ENCODE results near the gene IVD. TPM values are rescaled to one million over a fixed set of nuclear protein-coding genes. Genes with fewer than 3 reads are reported as not detected.
A peak's percentile ranks its signal among the peaks of the same experiment; 100 is the strongest.

IVD gene
- total and polyA plus RNA-seq, 8 donors = 23.8 to 41.3 (median 30.1) TPM

DNA sequence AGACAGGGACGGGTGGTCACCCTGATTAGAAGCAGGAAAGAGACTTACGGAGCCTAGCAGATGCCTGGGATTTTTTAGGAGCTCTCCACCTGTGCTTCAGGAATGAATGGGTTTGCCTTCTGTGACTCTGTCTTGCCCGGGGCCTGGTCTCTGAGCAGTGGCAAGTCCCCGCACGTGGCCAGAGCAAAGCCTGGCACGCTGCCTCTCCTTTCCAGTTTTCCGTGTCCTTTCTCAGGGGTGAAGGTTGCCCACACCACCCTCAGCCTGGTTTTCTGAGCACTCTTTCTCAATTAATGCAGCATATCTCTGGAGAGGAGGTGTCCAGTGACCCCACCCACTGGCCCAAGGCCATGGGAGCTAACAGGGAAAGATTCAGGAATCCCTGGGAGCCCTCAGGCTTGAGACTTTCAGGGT is 50.7 kb downstream of the IVD start:
- Histone ChIP-seq H3K27me3 (no peaks in the 10 kb centered on the region), H3K9me3 (no peaks in the 10 kb centered on the region), H3K4me3 (no peak overlapping the region), H3K36me3 (peaks cover 0 to 12% (median 5%) of the 10 kb centered on the region in 3 donors), H3K27ac (peak overlapping the region in 1 of 4 donors; percentile 22), H3K4me1 (peaks cover 9 to 28% (median 20%) of the 10 kb centered on the region in 3 donors)
- WGBS, 2 donors = 16 to 25% methylated on average over 7 of the region's 7 CpGs
- TF ChIP-seq, protein P1, sequence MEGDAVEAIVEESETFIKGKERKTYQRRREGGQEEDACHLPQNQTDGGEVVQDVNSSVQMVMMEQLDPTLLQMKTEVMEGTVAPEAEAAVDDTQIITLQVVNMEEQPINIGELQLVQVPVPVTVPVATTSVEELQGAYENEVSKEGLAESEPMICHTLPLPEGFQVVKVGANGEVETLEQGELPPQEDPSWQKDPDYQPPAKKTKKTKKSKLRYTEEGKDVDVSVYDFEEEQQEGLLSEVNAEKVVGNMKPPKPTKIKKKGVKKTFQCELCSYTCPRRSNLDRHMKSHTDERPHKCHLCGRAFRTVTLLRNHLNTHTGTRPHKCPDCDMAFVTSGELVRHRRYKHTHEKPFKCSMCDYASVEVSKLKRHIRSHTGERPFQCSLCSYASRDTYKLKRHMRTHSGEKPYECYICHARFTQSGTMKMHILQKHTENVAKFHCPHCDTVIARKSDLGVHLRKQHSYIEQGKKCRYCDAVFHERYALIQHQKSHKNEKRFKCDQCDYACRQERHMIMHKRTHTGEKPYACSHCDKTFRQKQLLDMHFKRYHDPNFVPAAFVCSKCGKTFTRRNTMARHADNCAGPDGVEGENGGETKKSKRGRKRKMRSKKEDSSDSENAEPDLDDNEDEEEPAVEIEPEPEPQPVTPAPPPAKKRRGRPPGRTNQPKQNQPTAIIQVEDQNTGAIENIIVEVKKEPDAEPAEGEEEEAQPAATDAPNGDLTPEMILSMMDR (IDR thresholded peaks at IDR 0.05) = no peak
- intact Hi-C loops (cut with DNase I) = no loop called here
- FAIRE-seq = no peak
- ATAC-seq = peak; percentile 58 to 84 (median 78)
- peak in 5 of 6 donors; percentile 52 to 73 (median 71) for DNase-seq

DNA sequence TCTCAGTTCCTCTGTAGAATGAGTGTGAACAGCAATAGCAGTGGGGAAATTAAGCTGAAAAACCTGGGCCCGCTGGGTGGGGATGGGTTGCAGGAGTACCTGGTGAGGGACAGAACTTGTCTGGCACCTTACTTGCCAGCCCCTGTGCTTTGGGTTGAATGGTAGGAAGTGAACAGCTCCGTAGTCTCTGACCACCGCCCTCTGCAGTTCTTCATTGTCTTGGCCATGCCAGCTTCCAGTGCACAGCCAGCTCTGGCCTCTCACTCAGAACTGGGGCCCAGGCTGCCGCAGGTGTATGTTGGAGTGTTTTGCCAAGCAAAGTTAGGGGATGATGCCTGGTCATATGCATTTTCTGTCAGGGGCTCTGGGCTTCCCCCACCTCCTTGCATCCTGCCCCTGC is 51.1 kb downstream of the IVD start:
- Histone ChIP-seq H3K27me3 (no peaks in the 10 kb centered on the region), H3K36me3 (peaks cover 0 to 12% (median 5%) of the 10 kb centered on the region in 3 donors), H3K4me3 (no peak overlapping the region), H3K4me1 (peaks cover 9 to 25% (median 20%) of the 10 kb centered on the region in 3 donors), H3K9me3 (no peaks in the 10 kb centered on the region), H3K27ac (peak overlapping the region in 1 of 4 donors; percentile 22)
- WGBS, 2 donors = 34 to 39% methylated on average over 4 of the region's 4 CpGs
- ATAC-seq = peak in 2 of 4 donors; percentile 10 to 12
- DNase-seq = no peak
- no peak for FAIRE-seq
- intact Hi-C loops (cut with DNase I) = no loop called here
- TF ChIP-seq, protein P1 (IDR thresholded peaks at IDR 0.05) = no peak

DNA sequence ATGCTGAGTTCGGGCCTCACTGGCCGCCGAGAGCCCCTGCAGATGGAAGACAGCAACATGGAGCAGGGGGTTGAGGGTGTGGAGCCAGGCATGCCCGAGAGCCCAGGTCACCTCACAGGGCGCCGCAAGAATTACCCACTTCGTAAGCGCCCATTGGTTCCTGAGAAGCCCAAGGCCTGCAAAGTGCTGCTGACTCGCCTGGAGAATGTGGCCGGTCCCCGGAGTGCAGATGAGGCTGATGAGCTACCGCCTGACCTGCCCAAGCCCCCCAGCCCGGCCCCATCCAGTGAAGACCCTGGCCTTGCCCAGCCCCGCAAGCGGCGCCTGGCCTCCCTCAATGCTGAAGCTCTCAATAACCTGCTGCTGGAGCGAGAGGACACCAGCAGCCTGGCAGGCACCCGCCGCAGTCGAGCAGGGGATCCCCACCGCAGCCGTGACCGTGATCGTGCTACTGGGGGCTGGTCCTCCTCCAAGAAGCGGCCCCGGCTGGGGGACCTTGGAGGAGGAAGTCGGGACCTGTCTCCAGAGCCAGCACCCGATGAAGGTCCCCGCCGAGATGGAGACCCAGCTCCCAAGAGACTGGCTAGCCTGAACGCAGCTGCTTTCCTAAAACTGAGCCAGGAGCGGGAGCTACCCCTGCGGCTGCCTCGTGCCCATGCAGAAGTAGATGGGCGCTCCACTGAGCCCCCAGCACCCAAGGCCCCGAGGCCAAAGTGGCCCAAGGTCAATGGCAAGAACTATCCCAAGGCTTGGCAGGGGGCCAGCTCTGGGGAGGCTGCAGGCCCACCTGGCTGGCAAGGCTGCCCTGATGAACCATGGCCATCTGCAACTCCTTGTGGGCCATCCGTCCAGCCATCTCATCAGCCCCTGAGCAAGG is 53.1 kb downstream of the IVD start:
- WGBS, 2 donors = 92 to 94% methylated on average over 32 to 37 of the region's 37 CpGs
- H3K27ac ChIP-seq = no peak overlapping the region
- ATAC-seq (no peak), DNase-seq (peak in 2 of 6 donors; percentile 64 to 83), FAIRE-seq (no peak)
- intact Hi-C loops (cut with DNase I) = no loop called here
- H3K4me3 ChIP-seq = no peak overlapping the region
- H3K9me3 ChIP-seq = no peaks in the 10 kb centered on the region
- H3K36me3 ChIP-seq = peaks cover 0 to 12% (median 5%) of the 10 kb centered on the region in 3 donors
- H3K4me1 ChIP-seq = peaks cover 9 to 25% (median 20%) of the 10 kb centered on the region in 3 donors
- TF ChIP-seq, protein P1 (IDR thresholded peaks at IDR 0.05) = no peak
- H3K27me3 ChIP-seq = no peaks in the 10 kb centered on the region

DNA sequence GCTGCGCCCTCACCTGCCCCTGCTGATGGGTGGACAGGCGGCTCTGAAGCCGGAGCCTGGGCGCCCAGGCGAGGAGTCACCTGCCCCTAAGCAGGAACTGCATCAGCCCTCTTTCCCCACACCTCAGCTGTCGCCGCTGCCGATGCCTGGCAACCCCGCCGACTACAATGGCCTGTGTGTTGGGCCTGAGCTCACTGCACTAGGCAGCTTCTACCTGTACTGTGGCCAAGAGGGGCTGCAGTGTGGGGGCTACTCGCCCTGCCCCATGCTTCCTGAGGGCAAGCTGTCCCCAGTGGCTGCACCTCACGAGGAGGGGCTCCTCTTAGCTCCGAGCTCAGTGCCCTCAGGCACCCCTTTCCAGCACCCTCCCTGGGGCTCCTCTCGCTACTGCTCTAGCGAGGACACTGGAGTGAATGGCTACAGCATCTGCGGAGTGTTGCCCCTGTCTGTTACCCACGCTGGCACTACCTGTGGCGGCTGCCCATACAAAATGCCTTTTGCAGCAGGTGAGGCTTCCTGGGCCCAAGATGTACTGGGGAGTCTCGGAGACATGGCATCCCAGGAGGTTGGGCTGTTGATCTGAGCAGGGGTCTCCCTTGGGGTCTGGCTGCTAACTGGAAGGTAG is 53.9 kb downstream of the IVD start:
- DNase-seq = peak in 1 of 6 donors; percentile 44
- Histone ChIP-seq H3K36me3 (peaks cover 0 to 20% (median 8%) of the 10 kb centered on the region in 3 donors), H3K4me1 (peaks cover 9 to 24% (median 20%) of the 10 kb centered on the region in 3 donors), H3K27ac (no peak overlapping the region), H3K9me3 (no peaks in the 10 kb centered on the region), H3K4me3 (no peak overlapping the region), H3K27me3 (no peaks in the 10 kb centered on the region)
- no peak for FAIRE-seq
- WGBS, 2 donors = 95% methylated on average over 19 of the region's 19 CpGs
- no peak for ATAC-seq
- intact Hi-C loops (cut with DNase I) = no loop called here
- TF ChIP-seq, protein P1 (IDR thresholded peaks at IDR 0.05) = no peak

Data from pancreas (tissue), 10 donors.